HG02571 (cell line): ENCODE results near the gene ARL14.

Experiments
- ATAC-seq: cut with Tn5 transposase; IDR thresholded peaks from one replicate; pipeline ENCODE4 v1.9.1; 2021; ENCODE audit warnings: mild to moderate bottlenecking, moderate library complexity; ENCODE audit not compliant: unreplicated experiment

ARL14 gene

DNA sequence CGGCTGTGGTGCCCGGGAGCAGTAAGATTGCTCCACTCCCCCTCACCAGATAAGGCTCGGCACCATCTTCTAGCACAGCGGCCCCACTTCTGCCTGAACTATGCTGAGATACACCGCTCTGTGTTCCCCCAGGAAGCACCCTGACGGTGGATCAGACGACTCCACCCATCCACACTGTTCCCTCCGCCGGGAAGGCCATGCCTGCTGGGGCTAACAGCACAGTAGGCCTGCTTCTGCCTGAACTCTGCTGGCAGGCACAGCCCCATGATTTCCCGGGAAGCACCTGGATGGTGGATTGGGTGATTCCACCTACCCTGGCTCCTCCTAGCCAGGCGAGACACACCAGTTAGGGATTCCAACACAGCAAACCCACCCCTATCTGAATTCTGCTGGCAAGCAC lies 42.8 kb downstream of the ARL14 start:
- ATAC-seq, result no peak

DNA sequence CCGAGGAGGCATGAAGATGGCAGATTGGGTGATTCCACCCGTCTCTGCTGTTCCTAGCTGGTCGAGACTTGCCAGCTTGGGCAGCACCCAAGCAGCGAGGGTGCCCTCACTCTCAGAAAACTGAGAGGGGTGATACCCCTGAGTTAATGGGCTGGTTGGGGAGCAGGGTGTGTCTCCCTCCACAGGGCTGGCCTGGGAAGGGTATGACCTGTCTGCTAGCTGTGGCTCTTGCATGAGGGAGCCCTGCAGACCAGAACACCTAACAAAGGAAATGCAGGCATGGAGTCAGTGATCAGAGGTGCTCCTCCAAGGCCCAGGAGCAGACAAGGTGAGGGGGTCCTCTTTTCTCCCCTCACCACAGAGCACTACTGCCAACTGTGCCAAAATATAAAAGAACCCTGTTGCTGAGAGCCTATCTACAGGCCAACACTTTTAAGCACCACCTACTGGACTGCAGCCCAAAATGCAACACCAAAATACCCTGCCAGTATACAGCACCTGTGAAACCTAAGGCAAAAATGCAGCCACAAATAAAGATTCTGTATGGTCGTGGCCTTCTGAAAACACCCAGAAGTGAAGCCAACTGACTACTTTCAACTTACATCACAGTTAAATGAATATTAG lies 43.3 kb downstream of the ARL14 start:
- ATAC-seq, result no peak

DNA sequence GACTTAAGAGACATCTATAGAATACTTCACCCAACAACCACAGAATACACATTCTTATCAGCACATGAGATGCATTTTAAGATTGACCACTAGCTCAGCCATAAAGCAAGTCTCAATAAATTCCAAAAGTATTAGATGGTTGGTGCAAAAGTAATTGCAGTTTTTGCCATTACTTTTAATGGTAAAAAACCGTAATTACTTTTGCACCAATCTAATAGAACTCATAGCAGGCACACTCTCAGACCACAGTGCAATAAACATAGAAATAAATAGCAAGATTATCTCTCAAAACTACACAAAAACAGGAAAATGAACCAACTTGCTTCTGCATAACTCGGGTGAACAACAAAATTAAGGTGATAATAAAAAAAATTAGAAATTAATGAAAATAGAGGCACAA lies 45.4 kb downstream of the ARL14 start:
- ATAC-seq, result no peak

DNA sequence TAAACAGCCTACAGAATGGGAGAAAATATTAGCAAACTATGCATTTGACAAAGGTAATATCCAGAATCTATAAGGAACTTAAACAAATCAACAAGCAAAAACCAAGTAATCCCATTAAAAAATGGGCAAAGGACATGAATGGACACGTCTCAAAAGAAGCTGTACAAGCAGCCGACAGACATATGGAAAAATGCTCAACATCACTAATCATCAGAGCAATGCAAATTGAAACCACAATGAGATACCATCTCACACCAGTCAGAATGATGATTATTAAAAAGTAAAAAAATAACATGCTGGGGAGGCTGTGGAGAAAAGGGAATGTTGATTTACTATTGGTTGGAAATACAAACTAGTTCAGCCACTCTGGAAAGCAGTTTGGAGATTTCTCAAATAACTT lies 48.4 kb downstream of the ARL14 start:
- ATAC-seq, result no peak
